Left kidney (tissue), 8 donors: Measurements from ENCODE around the gene MCIDAS. TPM values are rescaled to one million over a fixed set of nuclear protein-coding genes. Genes with fewer than 3 reads are reported as not detected.

Experiments used
- DNase-seq: peaks from one replicate; pipeline ENCODE4 v3.0.0-alpha.2; 2013
- long read RNA-seq, 8 donors: transcript quantifications; one replicate each; lab custom pipeline, GENCODE V29; 2026
- polyA plus RNA-seq: library from polyadenylated mRNA; unstranded; fragments of 120-200 nt; gene quantifications from one replicate; pipeline ENCODE4 v1.2.1, GENCODE V29; 2013; ENCODE audit not compliant: insufficient read length

Gene MCIDAS
- 0.71 TPM for polyA plus RNA-seq
- long read RNA-seq, donor 1, result 0 reads
- long read RNA-seq, donor 2, result 0 reads
- long read RNA-seq, donor 3, result 0 reads
- long read RNA-seq, donor 4, result 0 reads
- long read RNA-seq, donor 5, result 0 reads
- long read RNA-seq, donor 6, result 0 reads
- long read RNA-seq, donor 7, partial matches to known transcripts, result 0 of 1 reads
- long read RNA-seq, donor 7, other reads (novel, unspliced or antisense), result 0 of 1 reads
- long read RNA-seq, donor 8, result 0 reads

DNA sequence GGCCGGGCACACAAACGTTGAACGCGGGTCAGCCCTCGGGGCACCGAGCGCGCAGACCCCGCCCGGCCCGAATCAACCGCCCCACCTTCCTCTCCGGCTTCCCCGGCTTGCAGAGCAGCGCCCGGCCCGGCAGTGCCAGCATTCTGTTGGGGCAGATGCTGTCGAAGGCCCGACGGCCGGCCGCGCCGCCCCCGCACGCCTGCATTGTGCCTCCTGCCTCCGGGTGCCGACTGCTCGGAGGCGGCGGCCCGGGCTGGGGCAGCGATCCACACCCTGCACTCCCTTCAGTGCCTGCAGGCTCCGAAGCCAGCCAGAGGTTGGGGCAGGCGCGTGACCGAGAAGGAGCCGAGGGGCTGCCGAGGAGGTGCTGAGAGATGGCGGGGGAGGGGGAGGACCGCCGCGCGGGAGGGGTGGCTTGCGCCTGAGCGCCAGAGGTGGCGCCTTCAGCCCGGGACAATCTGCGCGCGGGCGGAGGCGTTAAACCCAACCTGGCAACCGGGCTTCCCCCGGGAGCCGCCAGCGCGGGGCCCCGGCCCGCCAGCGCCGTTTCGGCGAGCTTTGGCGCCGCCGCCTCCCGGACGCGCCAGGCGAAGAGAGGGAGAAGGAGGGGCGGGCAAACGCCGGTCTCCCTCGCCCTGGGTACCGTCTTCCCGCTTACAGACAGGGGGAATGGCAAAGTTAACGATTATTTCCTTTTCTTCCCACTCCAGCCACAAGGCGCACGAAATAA lies at the start of gene MCIDAS:
Gene MCIDAS, minus strand, starts transcription at position 382 of the 730 bp plus-strand sequence. Its CDS starts 177 bp downstream, at position 205.
- DNase-seq, result peak; percentile 52

DNA sequence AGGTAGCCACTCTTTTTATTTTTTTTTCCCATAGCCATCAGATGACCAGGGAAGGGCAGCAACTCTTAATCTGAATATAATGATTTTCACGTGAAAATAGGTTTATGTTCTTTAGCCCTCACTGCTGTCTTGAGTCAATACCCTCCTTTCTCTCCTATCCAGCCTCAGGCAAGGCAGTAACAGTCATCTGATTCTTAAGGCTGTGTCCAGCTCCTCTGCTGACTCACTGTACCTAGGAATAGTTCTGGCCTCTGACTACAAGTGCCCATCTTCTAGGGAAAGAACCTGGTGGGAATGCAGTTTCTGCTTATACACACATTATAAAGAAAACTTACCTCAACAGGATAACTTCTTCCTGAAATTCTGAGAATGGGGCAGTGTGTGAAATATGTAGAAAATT lies 49.7 kb upstream of the MCIDAS start:
- no peak for DNase-seq

DNA sequence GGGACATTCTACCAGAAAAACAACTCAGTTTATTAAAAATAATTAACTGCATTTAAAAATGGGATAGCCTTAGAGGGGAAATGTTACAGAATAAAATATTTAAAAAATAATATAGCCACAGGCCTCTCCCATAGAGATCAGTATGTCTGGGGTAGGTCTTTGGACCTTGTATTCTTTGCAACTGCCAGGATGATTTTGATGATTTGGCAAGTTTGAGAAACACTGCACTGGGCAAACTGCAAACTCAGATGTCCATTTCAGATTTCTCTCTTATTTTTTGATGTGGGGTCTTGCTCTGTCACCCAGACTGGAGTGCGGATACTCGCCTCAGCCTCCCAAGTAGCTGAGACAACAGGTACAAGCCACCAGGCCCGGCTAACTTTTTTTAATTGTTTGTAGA lies 31.2 kb upstream of the MCIDAS start:
- no peak for DNase-seq

DNA sequence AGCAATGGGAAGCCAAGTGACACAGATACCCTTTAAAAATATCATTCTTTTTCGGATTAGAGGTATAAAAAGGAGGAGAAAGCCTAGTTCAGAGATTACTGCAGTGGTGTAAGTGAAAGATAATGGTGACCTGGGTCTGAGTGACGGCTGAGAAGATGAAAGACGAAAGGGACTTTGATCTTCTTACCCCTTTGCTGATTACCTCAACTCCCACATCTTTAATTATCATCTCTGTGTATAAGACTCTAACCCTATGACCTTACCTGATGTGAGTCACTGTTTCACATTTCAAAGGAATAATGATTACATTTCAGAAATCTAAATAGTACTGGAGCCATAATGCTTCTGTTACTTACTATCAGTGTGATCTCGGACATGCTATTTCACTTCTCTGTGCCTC lies 27.7 kb upstream of the MCIDAS start:
- DNase-seq, result no peak

DNA sequence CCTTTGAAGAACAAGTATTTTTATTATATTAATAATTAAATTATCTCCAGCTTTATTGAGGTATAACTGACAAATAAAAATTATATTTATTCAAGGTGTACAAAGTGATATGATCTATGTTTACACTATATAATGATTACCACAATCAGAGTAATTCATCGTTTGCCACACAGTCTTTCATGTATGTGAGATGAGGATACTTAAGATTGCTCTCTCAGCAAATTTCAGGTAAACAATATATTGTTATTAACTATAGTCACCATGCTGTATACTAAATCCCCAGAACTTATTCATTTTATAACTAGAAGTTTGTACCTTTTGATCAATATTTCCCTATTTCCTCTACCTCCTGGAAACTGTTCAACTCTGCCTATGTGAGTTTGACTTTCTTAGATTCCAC lies 22.9 kb upstream of the MCIDAS start:
- no peak for DNase-seq

DNA sequence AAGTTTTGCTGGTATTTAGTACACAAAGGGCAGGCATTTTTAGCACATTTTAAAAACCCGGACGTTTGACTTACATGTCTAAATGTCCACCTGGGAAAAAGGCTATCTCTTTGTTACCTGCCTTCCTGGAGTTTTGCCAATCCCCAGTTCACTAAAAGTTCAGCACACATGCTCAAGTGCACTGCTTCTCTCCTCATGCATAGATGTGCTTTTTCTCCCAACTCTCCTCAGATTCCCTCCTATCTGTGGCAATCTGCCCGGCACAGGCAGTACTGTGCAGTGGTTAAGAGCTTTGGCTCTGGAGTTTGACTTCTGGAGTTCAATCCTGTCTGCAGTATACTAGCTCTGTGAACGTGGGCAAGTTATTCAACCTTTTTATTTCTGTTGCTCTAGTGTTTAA lies 14.6 kb upstream of the MCIDAS start:
- peak; percentile 19 for DNase-seq

DNA sequence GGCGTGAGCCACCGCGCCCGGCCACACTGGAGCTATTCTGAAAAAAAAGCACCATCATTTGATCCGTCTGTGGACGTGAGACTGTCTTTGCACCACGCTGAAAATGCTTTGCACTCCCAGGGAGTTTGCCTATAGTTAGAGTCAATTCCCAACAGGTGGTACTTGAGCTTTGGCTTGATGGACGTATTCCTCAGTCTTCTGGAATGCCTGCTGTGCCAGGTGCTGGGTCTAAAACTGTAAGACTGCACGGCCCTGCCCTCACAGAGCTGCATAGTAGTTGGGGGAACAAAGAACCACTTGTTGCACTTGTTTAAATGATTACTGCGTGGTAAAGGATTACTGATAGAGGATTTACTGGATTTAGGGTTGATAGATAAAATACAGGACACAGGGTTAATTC lies 9.7 kb upstream of the MCIDAS start:
- no peak for DNase-seq

DNA sequence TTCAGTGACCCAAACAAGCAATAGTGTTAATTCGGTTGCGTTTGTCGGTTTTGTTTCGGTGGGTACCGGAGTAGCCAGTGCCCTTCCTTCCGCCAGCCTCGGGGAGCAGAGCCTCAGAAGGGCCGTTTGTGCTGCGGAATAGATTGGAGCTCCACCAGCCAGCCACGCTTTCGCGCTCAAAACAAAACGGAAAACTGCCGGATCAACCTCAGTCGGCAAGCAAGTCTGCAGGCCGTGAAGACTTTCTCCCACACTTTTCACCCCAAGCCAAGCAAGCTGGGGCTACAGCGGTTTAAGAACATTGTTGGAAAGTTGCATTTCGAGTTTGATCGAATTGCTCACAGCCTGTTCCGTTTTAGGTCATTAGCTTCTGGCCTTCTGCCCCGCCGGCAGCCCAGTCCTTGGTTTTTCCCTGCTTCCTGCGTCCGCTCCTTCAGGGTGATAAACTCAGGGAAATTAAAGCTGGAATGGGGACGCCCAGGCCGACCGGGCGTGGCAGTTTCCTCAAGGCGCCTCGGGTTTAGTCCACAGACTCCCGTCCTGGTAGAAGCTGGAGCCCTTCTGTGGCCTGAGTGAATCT lies 7.1 kb upstream of the MCIDAS start:
- peak; percentile 31 for DNase-seq

DNA sequence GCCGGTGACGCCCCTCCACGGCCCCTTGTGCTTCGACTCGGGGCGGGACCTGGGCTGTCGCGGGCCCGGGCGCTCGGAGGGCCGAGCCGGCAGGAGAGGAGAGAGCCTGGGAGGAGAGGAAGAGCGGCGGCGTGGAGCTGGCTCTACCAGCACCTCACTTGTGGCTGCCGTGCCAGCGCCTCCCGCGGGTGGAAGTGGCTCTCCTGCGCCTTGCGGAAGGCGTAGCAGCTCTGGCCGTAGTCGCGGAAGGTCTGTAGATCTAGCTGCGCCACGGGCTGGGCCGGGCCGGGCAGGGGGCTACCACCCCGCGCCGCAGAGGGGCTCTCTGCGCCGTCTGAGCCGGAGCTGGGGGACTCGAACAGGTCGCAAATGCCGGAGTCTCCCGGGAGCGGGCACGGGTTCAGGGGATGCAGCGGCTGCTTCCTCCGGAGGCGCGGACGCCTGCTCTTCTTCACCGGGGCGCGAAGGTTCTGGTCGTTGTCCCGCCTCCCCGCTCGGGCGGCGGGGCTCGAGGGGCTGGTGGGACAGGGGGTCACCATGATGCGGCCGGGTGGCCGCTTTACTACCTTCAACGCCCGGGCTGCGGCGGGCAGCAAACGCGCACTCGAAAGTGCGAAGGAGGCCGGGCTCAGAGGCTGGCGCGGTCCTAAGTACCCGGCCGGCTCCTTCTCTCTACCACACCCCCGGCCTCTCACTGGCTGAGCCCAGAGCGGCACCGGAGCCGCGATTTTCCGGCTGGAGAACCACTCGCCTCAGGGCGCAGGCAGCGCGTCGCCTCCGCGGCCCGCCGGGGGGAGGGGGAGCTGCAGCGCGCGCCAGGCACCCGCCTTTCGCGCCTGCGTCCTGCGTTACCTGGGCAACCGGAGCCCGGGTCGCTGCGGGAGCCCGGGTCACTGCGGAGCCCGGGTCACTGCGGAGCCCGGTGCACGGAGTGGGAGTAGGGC lies 6.1 kb upstream of the MCIDAS start, which contains the start of gene CCNO:
Gene CCNO, minus strand, starts transcription at position 624 of the 944 bp plus-strand sequence. Its CDS starts 85 bp downstream, at position 539.
- DNase-seq, result peak; percentile 70

DNA sequence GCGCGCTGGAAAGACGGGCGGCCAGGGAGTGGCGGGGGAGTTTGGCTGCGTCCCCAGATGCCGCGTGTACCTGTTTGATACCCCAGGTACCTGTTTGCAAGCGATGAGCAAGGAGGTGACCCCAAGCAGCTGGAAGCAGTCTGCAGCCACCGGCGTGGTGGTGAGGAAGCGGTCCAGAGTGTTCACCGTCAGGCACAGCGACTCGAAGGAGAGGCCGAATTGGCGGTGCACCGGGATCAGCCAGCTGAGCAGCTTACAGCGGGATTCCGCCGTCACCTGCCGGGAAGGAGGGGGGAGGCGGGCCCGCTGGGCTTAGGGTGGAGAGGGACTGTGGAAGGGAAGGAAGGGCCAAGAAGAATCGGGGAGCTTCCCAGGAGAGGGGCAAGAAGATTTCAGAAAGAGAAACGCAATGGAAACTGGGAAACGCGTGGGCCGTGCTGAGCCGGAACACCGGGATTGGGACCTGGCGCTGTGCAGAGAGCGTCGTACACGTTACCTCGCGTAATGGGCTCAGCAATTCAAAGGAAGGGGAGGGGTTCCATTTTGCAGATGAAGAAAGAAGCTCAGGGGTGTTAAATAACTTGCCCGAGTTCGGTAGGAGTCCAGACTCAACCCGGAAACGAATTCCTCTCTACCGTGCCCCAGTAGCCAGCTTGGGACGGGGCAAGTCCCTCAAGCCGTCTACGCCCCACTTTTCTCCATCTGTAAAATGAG lies 5.3 kb upstream of the MCIDAS start:
- peak; percentile 28 for DNase-seq

DNA sequence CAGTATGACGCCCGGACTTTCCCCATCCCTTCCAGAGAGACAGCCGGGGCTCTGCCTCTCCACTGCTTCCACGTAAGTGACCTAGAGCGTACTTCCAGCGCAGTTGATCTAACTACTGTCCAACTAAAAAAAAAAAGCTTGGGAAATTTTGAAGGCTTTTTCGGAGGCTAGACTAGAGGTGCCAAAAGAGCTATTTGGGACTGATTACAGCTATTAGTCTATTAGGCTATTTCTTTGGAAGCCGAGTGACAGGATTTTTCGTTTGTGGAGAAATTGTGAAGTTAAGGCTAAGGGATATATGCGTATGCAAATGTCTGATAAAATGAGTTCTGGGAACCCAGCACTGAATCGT lies 4.8 kb upstream of the MCIDAS start:
- peak; percentile 21 for DNase-seq

DNA sequence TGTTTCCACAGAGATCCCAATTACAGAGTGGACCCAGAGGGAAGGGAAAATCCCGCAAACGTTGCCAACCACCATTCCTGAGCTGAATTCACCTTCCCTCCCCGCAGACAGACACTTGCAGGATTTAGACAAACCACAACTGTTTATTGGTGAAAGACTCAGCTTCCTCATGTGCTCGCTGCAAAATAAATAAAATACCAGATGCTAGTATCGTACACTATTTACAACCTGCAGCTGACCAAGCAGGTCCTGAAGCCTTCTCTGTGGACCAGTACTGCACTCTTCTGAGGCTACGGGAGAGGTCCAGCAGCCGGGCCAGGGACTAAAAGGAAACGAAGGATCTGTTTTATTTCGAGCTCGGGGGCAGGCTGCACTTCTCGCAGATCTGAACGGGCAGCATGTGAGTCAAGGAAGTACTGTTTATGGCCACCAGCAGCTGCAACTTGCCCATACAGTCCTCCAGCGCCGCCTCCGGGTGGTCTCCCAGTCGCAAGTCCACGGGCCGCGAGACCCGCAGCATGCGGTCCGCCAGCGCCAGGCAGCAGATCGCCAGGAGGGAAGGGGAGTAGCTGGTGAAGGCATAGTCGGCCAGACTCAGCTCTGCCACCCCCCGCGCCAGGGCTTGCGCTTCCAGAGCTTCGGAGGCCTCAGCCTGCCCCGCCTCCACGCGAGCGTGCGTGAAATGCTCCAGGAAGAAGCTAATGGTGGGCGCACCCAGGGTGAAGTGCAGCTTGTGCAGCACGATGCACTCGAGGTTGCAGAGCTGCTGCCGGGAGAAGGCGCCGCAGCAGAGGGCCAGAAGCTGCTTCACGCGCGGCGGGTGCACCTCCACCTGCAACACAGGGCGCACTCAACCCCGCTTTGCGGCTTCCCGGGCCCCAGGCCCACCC lies 4.2 kb upstream of the MCIDAS start:
- DNase-seq, result peak; percentile 26

DNA sequence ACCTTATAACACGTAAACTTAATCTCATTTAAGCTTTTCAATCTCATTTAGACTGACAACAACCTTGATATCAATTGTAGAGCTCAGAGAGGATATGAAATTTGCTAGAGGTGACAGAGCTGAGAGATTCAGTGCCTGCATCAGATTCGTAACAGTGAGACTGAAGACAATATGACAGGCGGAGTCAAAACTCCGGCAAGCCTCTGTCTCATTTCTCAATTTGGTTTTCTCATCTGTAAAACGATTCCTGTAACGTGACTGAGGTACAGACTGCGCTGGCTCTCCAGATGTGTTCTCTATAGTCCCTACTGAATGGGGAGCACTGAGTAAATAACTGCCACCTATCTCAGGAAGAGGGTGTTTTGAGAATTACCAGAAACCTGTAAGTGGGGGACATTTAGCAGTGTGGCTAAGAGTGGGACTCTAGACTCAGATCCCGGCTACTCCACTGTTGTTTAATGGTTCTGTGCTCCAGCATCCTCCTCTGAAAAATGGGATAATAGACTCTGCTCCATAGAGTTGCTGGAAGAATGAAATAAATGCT lies 3.0 kb upstream of the MCIDAS start:
- no peak for DNase-seq

DNA sequence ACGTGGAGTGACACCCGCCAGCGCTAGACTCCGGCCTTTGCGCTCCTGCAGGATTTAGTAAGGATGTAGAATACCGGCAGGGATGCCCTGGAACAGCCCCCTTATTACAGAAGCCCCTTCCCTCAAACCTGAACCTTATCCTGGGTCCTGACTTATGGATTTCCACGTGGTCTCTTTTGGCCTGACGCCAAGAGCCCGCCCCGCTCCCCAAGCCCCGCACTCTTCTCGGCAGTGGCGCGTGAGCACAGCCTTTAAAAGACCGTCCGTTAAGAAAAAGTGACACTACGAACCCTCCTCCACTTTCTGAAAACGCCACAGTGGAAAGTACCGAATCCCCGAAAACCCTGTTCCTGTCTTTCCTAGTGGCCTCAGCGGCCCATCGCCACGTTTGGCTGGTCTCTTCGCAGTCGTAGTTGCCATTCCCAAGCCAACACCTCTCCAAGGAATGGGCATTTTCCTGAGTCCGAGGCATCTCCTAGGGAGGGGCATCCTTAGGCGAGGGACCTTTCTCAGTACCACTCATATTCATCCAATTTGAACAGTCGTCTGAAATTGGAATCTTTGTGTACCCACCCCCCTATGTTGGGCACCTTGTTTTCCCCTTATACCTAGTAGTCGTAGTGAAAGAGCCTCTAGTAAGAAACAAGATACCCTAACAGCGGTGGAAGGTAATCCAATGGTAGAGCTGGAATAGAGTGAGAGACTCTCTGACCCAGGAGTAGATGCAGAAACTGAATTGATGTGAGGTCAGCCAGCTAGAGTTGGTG lies 732 bp upstream of the MCIDAS start:
- no peak for DNase-seq

DNA sequence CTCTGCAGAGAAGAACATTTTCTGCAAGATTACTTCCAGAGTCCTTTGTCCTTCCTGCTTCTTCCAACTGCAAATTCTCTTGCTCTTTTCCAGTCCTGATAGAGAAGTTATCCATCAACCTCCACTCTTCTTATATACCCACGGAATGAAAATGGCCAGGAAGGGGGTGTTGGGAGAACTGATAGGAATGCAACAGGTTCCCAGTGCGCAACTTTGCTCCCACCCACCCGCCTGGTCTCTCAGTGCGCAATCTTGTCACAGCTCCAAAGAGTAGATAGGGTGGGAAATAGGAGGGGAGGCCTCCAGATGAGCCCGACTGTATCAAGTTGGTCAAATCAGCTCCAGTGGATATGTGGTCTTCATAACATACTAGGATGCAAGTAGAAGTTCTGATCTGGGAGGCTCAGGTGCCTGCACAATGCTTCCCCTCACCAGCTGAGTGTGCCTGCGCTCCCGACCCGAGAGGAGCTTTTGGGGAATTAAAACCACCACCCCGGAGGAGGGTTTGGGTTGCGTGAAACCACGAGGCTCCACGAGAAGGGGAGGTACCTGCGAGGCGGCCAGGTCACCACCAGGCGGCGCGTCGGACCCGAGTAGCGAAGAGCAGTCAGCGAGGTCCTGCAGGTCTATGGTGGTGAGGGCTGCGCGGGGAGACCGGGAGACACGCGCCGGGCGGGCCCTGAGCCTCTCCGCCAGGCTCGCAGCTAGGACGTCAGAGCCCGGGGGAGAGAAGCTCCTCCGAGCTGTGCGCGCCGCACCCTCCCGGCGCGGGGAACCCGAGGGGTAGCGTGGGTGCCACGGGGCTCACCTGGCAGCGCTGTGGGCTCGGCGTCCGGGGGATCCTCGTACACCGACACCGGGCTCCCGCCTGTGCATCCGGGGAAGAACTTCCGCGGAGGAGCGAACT lies 835 bp downstream of the MCIDAS start:
- peak; percentile 59 for DNase-seq

DNA sequence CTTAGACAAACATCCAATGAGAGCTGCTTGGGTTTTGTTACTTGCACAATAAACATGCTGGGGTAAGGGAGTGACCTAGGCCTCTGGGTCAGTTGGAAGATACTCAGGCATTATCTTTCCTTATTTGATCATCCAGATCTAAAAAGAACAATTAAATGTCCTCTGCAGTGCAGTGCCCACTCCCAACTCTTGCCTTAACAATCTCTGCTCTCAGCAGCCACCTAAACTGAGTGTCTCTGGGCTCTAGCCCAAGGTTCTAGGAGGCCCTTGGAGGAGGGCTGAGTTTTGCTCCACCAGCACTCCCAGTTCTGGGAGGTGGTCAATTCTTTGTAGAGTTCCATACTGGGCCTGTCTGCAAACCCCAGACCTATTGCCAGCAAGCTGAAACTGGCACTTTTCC lies 1.8 kb downstream of the MCIDAS start:
- DNase-seq, result no peak

DNA sequence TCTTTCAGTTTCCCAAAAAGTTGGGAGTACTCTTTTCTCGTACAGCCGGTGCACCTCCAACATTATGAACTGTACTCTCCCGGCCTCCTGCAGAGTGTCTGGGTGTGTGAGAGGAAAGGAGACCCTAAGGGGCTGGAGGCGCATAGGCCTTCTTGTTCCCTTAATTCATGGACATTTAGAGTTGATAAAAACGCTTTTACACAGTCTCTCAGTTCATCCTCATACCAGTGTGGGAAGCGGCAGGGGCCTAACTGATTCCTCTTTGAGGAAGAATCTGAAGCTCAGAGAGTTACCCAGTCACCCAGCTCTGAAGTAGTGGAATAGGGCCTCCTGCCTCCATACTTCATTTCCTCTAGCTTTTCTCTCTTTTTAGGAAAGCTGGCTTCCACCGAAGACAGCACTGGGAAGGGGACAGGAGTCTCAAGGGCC lies 3.3 kb downstream of the MCIDAS start:
- DNase-seq, result no peak
